Fibroblast of mammary gland (primary cell): ENCODE results near the gene ADGRD1.

Experiments used
- DNase-seq: peaks from one replicate; pipeline ENCODE4 v3.0.0-alpha.2; 2010; ENCODE audit warnings: low read depth
- H3K4me3 ChIP-seq: 2 replicates; pipeline ENCODE4 v1.5.1; 2011; ENCODE audit warnings: low read depth, mild to moderate bottlenecking, low read length, moderate library complexity; ENCODE audit not compliant: control insufficient read depth
- TF ChIP-seq, protein P1 (sequence below): conservative IDR thresholded peaks from 2 replicates; pipeline ENCODE4 v1.5.1; 2011; ENCODE audit warnings: low read depth, low read length, inconsistent platforms; ENCODE audit not compliant: control insufficient read depth, insufficient read depth

Gene ADGRD1

DNA sequence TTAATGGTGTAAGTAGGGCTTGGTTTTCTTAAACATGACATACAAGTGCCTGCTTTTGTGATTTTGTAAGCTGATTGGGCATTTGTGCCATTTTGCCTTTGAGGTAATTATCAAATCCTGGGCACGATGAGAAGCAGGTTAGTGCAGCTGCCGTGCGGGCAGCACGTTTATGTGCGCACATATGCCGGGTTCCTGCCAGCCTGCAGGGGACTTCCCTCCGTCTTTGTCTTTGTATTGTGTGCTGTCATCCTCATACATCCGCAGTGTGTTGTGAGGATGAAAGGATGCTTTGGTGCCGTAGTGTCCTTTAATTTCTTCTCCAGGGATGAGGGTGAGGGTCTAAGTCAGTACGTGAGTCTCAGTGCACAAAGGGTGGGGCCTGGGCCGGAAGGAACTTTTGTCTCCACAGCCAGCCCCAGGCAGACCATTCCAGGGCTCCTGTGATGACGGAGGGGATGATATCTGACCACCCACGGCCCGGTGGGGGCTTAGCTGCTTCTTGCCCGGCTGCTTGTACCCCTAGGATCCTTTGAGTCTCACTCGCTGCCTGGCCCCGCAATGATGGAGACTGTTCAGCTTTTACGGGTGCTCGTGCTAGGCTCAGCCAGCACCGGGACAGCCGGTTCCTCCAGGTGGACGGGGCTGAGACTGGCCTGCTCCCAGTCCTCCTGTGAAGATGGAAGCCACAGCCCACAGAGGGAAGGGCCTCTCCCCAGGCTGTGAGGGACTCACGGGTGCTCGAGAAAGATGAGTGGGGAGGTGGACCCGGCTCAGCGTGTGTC is 54.6 kb downstream of the ADGRD1 start:
- no peak overlapping the region for H3K4me3 ChIP-seq
- TF ChIP-seq, protein P1, sequence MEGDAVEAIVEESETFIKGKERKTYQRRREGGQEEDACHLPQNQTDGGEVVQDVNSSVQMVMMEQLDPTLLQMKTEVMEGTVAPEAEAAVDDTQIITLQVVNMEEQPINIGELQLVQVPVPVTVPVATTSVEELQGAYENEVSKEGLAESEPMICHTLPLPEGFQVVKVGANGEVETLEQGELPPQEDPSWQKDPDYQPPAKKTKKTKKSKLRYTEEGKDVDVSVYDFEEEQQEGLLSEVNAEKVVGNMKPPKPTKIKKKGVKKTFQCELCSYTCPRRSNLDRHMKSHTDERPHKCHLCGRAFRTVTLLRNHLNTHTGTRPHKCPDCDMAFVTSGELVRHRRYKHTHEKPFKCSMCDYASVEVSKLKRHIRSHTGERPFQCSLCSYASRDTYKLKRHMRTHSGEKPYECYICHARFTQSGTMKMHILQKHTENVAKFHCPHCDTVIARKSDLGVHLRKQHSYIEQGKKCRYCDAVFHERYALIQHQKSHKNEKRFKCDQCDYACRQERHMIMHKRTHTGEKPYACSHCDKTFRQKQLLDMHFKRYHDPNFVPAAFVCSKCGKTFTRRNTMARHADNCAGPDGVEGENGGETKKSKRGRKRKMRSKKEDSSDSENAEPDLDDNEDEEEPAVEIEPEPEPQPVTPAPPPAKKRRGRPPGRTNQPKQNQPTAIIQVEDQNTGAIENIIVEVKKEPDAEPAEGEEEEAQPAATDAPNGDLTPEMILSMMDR, result no peak
- no peak for DNase-seq

GRCh38 chr12:131008913-131009270 is 55.2 kb downstream of the ADGRD1 start:
- no peak for DNase-seq
- H3K4me3 ChIP-seq, result no peak overlapping the region
- TF ChIP-seq, protein P1, result no peak

- no peak for DNase-seq
- H3K4me3 ChIP-seq, result no peak overlapping the region
- TF ChIP-seq, protein P1, result no peak
These were observed 56.1 kb downstream of the ADGRD1 start for GRCh38 chr12:131009595-131010395.

DNA sequence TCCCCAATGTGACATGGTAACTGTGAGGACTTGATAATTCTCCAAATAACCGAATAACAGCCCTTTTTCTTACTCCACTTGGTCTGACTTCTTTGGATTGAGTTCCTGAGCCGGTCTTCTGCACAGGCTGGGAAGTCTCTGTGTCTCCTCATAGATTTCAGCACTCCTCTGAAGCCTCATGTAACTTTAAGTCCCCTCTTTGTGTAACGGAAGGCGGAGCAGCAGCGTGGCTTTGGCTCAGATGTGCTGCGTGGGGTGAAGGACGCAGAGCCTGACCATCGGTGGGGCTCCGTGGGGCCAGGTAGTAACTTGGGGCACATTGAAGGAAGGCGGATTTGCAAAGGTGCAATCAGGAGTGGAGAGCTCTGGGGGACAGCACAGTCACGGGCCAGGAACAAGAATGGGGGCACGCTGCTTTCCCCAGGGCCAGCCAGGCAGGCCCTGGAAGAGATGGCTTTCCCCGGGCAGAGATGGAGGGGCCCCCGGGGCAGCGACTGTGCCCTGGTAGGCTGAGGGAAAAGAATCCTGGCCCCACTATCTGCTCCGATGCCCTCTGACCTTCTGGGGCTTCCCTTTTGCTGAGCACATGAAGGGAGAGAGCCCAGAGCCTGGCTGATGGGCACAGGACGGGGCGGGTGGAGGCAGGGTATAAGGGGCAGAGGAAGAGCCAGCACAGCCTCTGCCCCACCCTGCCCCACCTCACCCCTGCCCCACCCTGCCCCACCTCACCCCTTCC is 56.9 kb downstream of the ADGRD1 start:
- no peak overlapping the region for H3K4me3 ChIP-seq
- no peak for DNase-seq
- TF ChIP-seq, protein P1, result no peak

- TF ChIP-seq, protein P1, result no peak
- no peak overlapping the region for H3K4me3 ChIP-seq
- peak; percentile 29 for DNase-seq
These were observed 57.7 kb downstream of the ADGRD1 start for GRCh38 chr12:131011165-131012079.

DNA sequence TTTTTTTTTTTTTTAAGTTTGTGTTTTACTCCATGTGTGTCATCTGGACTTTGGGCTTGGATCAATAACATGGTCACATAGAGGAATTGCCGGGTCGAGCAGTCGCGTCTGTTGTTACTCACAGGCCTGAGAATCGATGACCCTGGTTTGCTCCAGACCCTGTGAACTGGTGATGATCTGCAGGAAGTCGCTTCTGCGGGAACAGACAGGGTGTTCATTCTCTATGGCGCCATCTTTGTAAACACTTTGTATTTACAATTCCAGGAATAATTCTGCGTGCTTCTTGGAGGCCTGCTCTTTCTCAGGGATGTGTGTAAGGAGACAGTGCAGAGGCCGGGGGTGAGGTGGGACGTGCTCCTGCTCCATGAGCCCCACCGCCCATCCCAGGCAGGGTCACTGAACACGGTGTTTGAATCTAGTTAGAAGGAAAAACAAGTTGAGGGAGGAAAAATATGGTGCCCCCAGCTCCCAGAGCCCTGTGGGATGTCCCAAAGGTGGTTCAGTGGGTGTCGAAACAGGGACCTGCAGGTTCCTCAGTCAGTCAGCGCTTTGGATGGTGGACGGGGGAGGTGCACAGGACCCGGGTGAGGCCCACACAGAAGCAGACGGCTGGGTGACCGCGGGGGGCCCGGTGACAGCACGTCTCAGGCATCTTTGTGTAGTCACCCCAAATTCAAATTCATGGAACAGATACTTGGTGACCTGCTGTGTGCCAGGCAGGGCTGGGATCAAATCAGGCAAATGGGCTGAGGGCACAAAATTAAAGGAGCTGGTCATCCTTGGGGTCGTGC is 58.8 kb downstream of the ADGRD1 start:
- TF ChIP-seq, protein P1, result no peak
- DNase-seq, result no peak
- no peak overlapping the region for H3K4me3 ChIP-seq
